ENCODE data around the gene LYL1.
A peak's percentile ranks its signal among the peaks of the same experiment; 100 is the strongest.

The LYL1 gene

DNA sequence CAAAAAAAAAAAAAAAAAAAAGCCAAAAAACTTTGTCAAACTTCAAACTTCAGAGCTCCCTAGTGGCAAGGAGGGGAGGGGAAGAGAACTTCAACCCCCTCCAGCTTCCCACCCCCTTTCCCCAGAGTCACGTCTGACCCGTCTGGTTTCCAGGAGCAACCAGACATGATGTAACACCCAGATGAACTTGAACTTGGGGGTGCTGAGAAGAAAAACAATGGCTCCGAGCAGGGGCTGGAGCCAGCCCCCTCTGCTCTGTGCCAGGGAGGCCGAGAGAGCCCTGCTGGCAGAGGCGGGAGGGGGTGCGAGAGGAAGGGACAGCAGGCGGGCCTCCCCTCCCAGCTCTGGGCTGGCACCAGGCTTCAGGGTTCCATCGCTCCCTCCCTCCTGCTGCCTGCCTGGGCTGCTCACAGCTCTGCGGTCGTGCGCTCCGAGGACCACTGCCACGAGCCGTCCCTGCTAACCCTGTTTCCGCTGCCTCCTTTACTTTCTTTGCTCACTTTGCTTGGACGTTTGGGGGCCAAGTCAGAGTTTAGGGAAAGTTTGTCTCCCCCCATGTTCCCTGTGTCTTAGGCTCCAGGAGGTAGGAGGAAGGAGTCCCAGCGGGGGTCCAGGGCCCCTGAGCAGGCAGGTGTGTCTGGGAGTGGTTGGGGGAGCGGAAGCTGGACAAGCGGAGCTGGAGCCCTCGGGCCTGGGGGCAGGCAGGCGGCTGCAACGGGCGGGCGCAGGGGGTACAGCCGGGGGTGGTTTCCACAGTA, 11.1 kb downstream of the LYL1 start:
- no peak for DNase-seq

DNA sequence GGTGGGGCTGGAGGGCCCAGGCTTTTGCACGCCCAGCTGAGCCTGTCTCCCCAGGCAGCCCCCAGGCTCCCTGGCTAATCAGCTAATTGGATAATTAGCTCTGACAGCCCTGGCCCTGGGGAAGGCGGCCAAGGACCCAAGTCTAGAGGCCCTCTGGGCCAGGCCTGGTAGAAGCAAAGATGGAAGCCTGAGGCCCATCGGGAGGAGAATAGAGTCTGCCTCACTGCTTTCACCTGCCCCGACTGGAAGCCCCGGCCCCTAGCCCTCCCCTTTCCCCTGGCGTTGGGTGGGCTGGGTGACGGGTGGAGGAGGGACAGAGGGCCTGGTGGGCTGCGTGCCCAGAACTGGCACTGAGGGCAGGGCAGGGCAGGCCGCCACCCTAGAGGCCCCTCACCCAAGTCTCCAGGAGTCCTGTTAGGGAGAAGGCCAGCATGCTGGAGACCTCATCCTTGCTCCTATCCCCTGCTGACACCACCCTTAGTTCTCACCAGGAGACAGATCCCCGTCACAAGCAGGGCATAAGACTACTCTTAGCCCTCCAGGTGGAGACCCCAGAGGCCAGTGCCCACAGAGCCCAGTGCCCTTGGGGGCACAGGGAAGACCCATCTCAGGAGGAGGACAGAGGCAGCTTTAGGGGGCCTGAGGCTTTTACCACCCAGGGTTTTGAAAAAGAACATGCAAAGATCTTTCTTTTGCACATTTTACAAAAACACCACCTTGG, 12.0 kb downstream of the LYL1 start:
- no peak for DNase-seq

DNA sequence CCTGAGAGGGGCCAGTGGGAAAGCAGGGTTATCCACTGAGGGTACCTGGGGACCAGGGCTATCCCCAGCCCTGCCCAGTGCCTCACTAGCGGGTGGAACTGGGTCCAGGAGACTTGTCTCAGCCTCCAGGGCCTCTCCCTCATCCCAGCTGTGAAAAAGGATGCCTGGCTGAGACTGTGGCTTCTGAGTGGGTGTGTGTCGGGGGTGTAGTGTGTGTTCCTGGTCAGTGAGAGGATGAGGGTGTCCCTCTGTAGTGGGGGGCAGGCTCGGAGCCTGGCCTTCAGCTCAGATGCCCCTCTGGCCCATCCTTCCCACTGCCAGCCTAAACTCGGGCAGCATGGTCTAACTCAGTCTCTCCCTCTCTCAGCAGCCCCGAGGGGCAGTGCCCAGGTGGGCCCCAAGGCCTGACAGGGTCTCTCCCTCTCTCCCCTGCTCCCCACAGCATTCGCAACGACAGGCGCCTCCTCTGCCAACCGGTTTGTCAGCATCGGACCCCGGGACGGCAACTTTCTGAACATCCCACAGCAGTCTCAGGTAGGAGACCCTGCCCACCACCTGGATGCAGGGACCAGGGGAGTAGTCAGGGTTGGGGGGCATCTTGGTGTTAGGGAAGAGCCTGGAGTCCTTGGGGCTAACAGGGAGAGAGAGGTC, 12.7 kb downstream of the LYL1 start:
- DNase-seq, result no peak

DNA sequence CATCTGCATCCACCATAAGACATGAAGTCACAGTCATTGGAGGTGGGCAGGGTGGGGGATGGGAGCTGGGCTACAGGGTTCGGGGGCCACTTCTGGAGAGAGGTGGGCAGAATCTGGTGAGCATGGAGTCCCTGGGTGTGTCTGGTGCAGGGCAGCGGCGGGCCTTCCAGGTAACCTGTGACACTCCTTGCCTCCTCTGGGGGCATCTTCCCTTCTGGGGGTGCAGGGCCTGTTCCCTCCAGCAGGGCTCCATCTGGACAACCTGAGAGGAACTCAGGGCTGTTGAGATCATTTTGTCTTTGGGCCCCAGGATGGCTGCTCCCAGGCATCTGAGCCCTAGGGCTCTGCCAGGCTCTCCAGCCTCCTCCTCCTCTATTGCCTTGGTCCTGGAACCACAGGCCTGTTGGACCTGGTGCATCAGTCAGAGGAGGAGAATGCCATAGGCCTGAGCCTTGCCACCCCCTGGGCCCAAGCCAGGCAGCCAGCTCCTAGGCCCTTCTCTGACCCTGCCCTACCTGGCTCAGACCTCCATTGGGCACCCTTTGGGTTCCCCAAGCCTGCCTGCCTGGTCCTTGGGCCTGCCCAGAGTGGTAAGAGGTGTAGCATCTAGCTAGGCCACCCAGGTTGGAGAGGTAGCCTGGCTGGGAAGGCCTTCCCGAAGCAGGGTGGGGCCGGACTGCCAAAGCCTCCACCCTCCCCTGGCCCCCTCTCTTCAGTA, 13.4 kb downstream of the LYL1 start:
- DNase-seq, result peak; percentile 36 to 44

DNA sequence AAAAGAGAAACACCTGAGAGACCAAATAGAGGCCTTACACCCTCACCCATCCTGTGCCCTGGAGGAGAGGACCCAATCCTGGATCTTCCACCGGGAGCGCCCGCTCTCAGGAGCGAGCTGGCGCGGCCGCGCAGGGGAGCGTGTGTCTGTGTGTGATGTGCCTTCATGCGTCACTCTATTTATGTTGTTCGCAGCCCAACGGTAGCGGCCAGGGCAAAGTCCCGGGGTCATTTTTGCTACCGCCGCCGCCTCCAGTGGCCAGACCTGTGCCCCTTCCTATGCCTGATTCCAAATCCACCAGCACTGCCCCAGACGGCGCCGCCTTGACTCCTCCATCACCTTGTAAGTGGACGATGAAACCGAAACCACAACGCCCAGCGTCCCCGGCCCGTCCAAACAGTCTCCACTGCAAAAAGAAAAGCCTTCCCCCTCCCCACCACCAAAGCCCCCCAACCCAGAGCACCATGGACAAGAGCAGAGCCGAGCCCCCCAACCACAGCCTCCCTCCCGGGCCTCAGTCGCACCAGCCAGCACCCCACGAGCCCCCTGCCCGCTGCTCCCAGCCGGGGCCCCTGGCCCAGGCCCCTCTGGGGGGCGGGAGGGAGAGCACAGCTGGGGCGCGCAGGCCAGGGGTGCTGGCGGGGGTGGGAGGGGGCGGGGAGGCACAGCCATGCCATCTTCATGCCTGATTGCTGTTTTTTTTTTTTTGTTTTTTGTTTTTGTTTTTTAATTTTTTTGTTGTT, 14.7 kb downstream of the LYL1 start:
- DNase-seq, result no peak

DNA sequence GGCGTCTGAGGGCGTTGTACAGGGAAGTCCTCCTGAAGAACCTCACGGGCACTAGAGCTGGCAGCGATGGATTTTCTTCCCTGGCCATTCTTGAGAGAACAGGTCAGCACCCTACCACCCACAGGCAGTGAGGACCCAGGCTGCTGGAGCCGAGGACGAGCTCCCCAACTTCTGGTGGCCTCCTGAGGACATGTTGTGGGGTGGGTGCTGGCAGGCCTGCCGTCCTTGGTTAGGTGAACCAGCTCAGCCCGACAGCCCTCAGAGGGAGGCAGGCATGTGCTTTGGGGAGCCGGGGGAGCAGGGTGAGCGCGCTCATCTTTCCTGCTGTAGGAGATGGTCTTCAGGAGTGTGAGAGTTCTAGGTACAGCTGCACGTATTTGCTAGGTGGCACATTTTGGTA, 15.4 kb downstream of the LYL1 start:
- no peak for DNase-seq

DNA sequence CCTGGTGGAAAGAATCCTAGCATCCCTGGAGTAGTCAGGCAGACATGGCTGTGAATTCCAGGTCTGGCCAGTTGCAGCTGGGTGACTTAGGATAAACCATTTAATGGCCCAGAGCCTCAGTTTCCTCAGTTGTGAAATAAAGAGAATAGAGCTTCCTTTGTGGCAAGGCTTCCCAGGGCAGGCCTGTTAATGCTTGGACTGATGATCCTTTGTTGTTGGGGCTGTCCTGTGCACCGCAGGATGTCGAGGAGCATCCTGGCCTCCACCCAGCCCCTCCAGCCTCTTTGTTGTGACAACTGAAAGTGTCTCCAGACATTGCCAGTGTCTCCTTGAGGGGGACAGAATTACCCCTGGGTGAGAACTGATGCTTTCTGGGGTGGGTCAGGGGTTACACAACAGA, 16.3 kb downstream of the LYL1 start:
- DNase-seq, result no peak

DNA sequence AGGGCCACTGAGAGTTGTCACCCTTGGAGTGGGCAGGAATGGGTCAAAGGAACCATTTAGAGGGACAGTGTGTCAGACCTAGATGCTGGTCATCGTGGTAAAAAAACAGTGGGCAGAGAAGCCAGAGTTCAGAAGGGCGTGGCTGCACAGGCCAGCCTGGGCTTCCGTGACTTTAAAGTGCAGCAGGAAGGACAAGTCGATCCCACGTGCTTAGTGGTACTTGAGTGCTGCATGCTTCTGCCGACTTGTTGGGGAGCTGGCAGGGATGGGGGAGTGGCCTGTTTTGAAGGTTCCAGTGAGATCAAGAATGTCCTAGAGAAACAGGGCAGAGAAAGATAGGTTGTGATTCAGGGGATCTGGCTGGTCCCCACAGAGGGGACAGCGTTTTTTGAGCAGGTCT, 17.0 kb downstream of the LYL1 start:
- no peak for DNase-seq

DNA sequence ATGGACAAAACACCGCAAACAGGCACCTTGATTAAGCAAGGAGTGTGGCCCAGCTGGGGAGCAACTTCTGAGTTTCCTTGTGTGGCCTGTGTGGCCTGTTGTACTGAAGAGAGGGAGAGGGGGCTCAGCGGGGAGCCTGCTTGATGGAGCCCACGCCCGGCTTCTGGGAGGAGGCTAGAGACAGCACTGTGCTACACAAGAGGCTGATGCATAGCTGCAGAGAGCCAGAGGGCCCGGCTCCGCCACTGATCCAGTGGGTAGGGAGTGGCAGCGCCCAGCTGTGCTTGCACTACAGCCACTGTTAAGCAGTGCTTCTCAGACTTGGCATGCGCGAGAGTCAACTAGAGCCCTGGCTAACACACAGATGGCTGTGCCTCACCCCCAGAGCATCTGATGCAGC, 19.0 kb downstream of the LYL1 start:
- no peak for DNase-seq

DNA sequence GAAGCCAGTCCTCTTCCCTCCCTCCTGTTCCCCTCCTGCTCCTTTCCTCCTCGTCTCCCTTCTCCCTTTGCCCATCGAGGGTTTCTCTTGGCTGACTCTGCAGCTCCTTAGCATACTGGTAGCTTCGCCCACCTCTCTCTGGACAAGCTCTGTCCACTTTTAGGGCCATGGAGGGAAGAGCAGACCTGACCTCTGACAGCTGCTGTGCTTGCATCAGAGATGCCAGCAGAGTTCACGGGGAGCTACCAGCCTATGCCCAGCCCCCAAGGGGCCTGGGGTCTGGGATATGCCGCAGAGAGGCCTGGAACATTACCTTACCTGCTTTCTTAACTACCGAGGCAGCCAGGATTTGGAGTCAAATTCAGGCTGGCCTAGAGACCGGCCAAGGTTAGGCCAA, 19.7 kb downstream of the LYL1 start:
- DNase-seq, result no peak

DNA sequence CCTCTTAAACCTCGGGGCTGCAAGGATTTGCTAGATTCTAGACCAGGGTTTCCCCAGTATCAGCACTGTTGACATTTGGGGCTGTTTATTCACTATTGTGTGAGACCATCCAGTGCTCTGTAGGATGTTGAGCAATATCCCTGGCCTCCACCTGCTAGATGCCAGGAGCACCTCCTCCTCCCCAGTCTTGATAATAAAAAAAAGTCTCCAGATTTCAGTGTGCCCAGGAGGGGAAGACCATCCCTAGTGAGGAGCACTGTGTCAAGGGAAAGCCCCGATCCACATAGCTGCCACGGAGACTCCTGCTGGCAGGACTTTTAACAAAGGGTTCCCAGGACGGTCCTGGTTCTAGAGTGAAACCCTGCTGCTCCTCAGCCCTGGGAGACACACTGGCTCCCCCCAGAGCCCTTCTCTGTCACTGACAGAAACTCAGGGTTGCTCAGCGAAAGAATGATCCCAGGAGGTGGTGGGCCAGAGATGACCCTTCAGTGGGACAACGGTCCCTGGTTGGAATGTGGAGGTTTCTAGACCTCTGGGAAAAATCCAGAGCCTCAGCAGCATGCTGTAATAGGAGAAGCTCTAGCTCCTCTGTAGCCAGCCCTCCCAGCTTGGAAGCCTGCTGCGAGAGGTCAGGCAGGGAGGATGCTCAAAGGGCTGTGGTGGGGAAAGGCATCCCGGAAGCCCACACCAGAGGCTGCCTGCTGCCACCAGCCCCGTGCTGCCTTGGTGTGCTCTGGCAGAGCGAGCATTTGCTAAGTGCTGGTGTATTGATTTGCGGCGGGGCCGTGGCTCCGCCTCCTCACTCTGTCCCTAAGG, 20.3 kb downstream of the LYL1 start:
- no peak for DNase-seq

DNA sequence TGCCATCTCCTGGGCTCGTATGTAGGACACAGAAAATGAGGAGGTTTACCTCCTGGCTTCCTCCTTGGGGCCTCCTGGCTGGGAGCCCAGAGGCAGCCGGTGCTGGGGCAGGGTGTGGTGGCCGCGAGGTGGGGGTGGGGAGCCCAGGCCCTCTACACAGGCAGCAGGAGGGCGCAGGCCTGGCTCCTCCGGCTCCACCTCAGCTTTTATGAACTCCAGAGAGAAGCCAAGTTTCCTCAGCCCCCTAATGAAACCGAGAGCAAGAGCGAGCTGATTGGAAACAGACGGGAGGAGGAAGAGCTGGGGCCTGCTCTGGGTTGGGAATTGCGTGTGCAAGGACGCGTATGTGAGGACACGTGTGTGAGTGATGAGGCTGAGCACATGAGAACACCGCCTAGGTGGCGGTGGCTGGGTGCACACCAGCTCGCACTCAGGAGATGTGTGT, 23.1 kb downstream of the LYL1 start:
- DNase-seq, result no peak

DNA sequence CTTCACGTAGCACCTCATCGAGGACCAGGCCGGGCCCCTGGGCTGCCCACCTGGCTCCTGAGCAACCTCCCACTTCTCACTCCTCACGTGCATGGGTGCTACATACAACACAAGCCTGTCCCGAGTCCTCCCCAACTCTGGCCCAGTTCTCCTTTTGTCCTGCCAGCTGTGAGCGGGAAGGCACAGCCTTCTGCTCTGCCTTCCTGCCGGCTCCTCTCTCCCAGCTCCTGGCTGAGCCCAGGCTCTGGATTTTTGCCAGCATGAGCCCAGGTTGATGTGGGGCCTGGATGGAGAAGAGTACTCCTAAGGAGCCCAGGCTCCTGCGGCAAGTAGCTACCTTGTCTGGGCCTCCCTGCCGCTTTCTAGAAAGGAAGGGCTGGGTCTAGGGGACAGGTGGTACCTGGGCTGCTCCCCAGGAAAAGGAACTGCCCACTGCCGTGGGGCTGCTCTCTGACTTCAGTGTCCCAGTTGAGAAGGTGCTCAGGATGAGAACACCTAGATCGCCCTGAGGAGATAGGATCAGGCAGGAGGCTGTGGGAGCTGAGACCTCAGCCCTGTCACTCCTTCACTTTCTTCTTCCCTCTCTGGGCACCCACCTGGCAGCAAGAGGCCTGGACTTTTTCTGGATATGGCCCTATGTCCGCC, 23.6 kb downstream of the LYL1 start:
- no peak for DNase-seq

DNA sequence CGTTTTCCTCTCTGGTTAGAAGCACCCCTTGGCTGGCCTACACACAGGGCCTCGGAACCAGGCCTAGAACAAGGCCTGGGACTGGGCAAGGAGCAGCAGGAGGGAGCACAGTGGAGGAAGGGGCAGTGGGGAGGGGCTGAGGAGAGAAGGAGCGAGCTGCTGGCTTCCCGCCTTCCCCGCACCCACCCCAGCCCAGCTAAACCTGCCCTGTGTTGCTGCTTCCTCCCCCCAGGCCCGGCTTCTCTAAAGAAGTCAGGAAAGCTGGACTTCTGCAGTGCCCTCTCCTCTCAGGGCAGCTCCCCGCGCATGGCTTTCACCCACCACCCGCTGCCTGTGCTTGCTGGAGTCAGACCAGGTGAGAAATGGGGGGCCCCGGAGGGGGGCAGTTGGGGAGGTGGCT, 24.3 kb downstream of the LYL1 start:
- DNase-seq, result no peak

DNA sequence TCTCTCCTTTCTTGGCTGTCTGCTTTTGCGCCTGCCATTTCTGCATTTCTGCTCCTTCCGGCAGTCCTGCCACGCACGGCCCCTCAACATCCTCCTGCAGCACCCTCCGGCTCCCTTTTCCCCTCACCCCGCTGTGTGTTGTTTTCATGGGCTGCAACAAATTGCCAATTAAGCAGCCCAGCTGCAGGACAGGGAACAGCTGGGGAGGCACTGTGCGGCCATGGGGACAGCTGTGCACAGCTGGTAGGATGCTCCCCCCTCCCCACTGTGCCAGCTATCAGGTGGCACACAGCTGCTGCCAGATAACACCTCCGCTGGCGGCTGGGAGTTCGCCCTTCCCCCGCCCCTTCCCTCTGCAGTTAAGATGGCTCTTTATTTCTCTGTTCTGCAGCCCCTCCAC, 25.4 kb downstream of the LYL1 start:
- DNase-seq, result no peak

DNA sequence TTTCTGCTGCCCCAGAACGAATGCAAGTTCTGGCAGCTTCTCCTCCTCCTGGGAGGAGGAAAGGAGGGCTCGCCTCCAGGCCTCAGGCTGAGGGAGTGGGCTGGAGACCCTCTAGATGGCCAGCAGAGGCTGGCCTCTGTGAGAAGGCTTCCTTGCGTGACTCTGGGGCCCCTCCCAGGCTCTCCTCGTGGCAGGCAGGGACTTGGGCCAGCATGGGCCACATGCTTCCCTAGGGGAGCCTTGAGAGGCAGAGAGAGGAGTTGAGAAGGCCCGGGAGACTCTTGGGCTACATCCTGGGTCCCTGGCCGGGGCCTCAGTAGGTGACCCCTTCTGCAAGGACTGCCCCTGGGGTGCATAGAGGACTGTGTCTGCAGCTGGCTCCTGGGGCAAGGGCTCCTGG, 25.9 kb downstream of the LYL1 start:
- DNase-seq, result no peak

DNA sequence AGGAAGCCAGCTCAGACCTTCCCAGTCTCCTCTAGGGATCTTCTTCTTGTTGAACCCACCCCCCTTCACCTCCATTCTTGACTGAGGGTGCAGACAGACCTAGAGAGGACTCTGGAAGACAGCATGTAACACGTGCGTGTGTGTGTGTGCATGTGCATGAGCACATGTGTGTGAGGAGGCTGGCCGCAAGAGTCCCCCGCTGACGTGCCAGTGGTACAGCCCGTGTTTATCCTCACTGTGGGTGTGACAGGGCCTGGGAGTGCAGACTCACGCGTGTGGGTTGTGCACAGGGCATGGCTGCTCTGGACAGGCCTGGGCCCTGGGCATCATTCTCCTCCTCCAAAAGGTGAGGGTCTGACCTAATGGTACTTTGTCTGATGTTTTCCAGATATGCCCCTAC, 26.3 kb downstream of the LYL1 start:
- DNase-seq, result no peak

DNA sequence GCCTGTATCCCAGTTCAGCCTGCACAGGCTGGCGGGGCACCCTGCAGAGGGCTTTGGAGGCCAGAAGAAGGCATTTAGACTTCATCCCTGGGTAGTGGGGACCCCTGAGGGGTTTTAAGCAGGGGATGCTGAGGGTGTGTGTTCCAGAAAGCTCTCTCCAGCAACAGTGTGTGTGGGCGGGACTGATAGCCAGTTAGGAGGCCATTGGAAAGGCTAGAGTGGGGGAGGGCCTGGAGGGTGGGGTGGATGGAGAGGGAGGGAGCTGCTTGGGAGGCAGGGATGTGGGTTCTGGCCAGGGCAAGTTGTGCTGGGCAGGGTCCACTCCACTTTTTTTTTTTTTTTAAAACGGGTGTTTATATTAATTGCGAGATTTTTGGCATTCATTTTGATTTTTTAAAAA, 28.3 kb downstream of the LYL1 start:
- DNase-seq, result no peak

DNA sequence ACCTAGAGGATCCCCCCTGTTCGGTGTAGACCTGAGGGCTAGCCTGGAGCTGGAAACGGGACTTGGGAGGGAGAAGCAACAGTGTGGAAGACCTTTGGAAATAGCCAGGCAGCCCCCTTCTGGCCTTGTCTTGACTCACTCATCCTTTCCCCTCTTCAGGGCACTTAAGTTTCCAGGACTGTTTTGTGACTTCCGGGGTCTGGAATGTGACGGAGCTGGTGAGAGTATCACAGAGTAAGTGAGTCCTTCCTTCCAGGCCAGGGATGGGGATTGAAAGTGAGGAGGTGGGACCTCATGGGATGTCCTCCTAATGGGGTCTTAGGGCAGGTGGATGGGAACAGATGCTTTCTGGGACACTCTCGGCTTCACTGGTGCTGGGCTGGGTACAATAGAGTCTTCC, 29.4 kb downstream of the LYL1 start:
- DNase-seq, result no peak

DNA sequence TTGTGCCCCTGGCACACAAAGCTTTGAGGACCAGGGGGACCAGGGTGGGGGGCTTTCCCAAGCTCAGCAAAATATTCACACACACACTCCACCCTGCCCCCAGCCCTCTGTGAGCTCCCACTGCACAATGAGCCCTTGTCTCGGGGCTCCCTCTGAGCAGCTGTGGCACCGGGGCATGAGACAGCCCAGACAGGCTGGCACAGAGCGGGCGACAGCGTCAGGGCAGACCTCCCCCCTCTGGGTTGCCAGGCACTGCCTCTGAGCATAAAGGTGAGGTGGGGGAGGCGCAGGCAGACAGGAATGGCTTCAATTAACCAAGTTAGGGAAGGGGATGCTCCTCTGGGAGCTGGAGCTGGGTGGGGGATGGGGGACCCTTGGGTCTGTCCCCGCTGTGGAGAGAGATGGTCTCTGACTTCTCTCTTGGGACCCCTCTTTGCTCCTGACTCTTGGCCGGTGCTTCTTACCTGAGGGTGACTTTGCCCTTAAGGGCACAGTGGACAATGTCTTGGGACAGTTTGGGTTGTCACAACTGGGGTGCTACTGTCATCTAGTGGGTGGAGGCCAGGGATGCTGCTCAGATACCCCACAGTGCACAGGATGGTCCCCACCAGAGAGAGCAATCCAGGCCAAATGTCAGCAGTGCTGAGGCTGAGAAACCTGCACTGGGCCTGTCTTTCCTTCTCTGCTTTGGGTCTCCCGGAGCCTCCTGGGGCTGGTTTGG, 30.3 kb downstream of the LYL1 start:
- DNase-seq, result no peak
